A673 (cell line): ENCODE measurements around the gene DLG2. TPM values are rescaled to one million over a fixed set of nuclear protein-coding genes. Genes with fewer than 3 reads are reported as not detected.

Experiments
- BruUV-seq: library from RNA; stranded (reverse); fragments of 400-500 nt; replicated peaks from 2 replicates; lab custom pipeline; 2021; lab: Mats Ljungman, UMichigan
- CTCF ChIA-PET: fragments of 300-600 bp; sonication (Branson Sonifier 250); formaldehyde crosslinking; loops from one replicate; lab custom pipeline; 2022; ENCODE audit warnings: antibody characterized with exemption; lab: Charles Lee
- POLR2A ChIA-PET: fragments of 300-600 bp; sonication (Branson Sonifier 250); formaldehyde crosslinking; loops from one replicate; lab custom pipeline; 2022; ENCODE audit warnings: antibody characterized with exemption; ENCODE audit not compliant: low non-redundant PET; lab: Charles Lee
- DNase-seq: peaks from one replicate; pipeline ENCODE4 v3.0.0-alpha.2; 2015; ENCODE audit warnings: low spot score
- H3K27ac ChIP-seq: fragments of 200-600 bp; sonication (generic); 2 replicates; pipeline ENCODE4 v1.5.1; 2016; ENCODE audit warnings: mixed run types, low read depth, mild to moderate bottlenecking, mixed read lengths, antibody characterized with exemption, low read length; ENCODE audit not compliant: poor library complexity, severe bottlenecking
- H3K27me3 ChIP-seq: fragments of 200-600 bp; sonication (generic); replicated peaks from 2 replicates; pipeline ENCODE4 v1.6.1; 2017; ENCODE audit warnings: mixed run types, low read depth, mild to moderate bottlenecking, mixed read lengths, antibody characterized with exemption, low read length; ENCODE audit not compliant: insufficient read depth, poor library complexity
- H3K36me3 ChIP-seq: fragments of 200-600 bp; sonication (generic); 2 replicates; pipeline ENCODE4 v1.6.1; 2016; ENCODE audit warnings: mixed run types, mild to moderate bottlenecking, mixed read lengths, antibody characterized with exemption, low read length; ENCODE audit not compliant: insufficient read depth, poor library complexity, severe bottlenecking
- H3K4me1 ChIP-seq: fragments of 200-600 bp; sonication (generic); 2 replicates; pipeline ENCODE4 v1.6.1; 2017; ENCODE audit warnings: mixed run types, mild to moderate bottlenecking, mixed read lengths, antibody characterized with exemption, low read length; ENCODE audit not compliant: insufficient read depth, poor library complexity, severe bottlenecking
- H3K4me3 ChIP-seq: fragments of 200-600 bp; sonication (generic); 2 replicates; pipeline ENCODE4 v1.5.1; 2016; ENCODE audit warnings: low read depth, mixed run types, mild to moderate bottlenecking, mixed read lengths, low read length; ENCODE audit not compliant: poor library complexity, severe bottlenecking
- H3K9me3 ChIP-seq: fragments of 200-600 bp; sonication (generic); 2 replicates; pipeline ENCODE4 v1.6.1; 2016; ENCODE audit warnings: mixed run types, low read depth, mild to moderate bottlenecking, mixed read lengths, antibody characterized with exemption, low read length; ENCODE audit not compliant: poor library complexity, severe bottlenecking
- CTCF ChIP-seq: fragments of 300-800, 200-600 bp; sonication (generic); conservative IDR thresholded peaks from 2 replicates; pipeline ENCODE4 v1.5.1; 2017; ENCODE audit warnings: low read depth, mild to moderate bottlenecking, antibody characterized with exemption, low read length, moderate library complexity, mixed read lengths
- EZH2 ChIP-seq: fragments of 200-600 bp; sonication (generic); IDR thresholded peaks from 2 replicates; pipeline ENCODE4 v1.6.1; 2017; ENCODE audit warnings: borderline replicate concordance, low read depth, mild to moderate bottlenecking, mixed read lengths, antibody characterized with exemption, low read length; ENCODE audit not compliant: poor library complexity, severe bottlenecking
- intact Hi-C: fragments of 100-400 bp; cut with micrococcal nuclease; formaldehyde crosslinking; loops from one replicate; pipeline ENCODE4 v1.10.0; 2022; ENCODE audit not compliant: unreplicated experiment
- total RNA-seq: library from RNA; stranded (reverse); gene quantifications from 2 replicates; pipeline ENCODE4 v1.2.3, GENCODE V29; 2021

The DLG2 gene
- total RNA-seq, 1 experiment from 2014 or later = 277 TPM

DNA sequence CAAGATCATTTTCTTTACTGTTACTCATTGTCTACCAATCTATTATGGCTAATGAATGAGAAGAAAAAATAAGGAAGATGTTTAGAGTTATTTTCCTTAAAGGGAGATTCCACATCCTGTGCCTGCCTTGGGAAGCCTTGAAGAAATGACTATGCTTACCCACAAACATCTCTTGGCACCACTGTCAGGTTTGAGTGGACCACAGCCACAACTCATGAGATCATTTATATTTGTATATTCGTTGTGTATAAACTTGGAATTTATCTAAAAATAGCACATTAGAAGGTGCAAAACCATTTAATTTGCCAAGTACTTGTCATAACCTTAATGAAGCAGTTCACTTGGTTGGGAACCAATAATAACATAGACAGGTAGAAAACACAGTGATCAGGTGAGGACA is 740.8 kb downstream of the DLG2 start:
- H3K36me3 ChIP-seq = no peaks in the 10 kb centered on the region
- H3K27ac ChIP-seq = no peak overlapping the region
- H3K27me3 ChIP-seq = no peaks in the 10 kb centered on the region
- DNase-seq = no peak
- POLR2A ChIA-PET = no interaction called here
- no peak overlapping the region for H3K4me3 ChIP-seq
- TF ChIP-seq EZH2 = no peak
- TF ChIP-seq CTCF = no peak
- intact Hi-C loops = no loop called here
- no peaks in the 10 kb centered on the region for H3K9me3 ChIP-seq
- BruUV-seq = no TSS peak
- CTCF ChIA-PET = no interaction called here
- no peaks in the 10 kb centered on the region for H3K4me1 ChIP-seq

DNA sequence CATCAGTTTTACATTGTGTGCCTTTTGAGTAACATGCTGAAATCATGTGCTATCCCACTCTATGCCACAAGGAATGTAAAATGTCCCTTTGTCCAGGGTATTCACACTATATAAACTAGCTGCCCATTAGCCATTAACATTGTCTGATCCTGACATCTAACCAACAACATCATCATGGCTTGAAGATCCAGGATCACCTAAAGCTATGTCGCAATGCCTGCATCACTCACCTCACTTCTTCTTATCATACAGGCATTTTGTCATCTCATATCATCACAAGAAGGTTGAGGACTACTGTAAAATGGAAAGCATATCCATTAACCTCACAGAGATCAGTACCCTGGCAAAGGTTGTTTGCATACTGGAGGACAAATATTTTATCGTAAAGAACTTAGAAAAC is 742.3 kb downstream of the DLG2 start:
- TF ChIP-seq EZH2 (no peak), CTCF (no peak)
- BruUV-seq = no TSS peak
- intact Hi-C loops = no loop called here
- POLR2A ChIA-PET = no interaction called here
- CTCF ChIA-PET = no interaction called here
- Histone ChIP-seq H3K9me3 (no peaks in the 10 kb centered on the region), H3K4me3 (no peak overlapping the region), H3K27ac (no peak overlapping the region), H3K4me1 (no peaks in the 10 kb centered on the region), H3K27me3 (no peaks in the 10 kb centered on the region), H3K36me3 (no peaks in the 10 kb centered on the region)
- DNase-seq = no peak

DNA sequence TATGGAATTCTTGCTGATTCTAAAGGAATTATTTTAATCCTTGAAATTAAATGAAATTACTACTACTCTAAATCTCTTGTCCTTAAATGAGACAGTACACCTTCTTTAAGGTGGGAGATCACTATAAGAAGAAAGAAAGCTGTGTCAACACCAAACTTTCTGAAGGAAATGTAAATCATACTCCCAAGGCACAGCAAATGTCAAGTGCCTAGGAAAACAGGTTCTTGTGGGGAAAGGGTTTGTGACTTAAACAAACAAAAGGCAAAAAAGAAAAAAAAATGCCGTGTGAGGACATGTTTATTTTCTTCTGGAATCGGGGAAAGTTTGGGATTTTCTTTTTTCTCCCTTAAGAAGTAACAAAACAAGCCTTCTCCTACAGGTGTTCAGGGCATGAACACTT is 745.1 kb downstream of the DLG2 start:
- intact Hi-C loops = no loop called here
- no peak overlapping the region for H3K4me3 ChIP-seq
- POLR2A ChIA-PET = no interaction called here

More for the DNA sequence above, 745.1 kb downstream of the DLG2 start:
- no peak for TF ChIP-seq EZH2
- no peak for TF ChIP-seq CTCF
- Histone ChIP-seq H3K27me3 (no peaks in the 10 kb centered on the region), H3K9me3 (no peaks in the 10 kb centered on the region), H3K4me1 (no peaks in the 10 kb centered on the region), H3K27ac (no peak overlapping the region), H3K36me3 (no peaks in the 10 kb centered on the region)
- DNase-seq = no peak
- CTCF ChIA-PET = no interaction called here
- BruUV-seq = no TSS peak
